Prostate gland (tissue), 2 donors: Measurements from ENCODE around the gene FILIP1. TPM values are rescaled to one million over a fixed set of nuclear protein-coding genes. Genes with fewer than 3 reads are reported as not detected.

Experiments
- DNase-seq: peaks from one replicate; pipeline ENCODE4 v3.0.0-alpha.2; 2019; ENCODE audit warnings: low spot score
- H3K27ac ChIP-seq, 2 donors: fragments of 200-600 bp; sonication (generic); 2 replicates each; pipeline ENCODE4 v1.5.1; 2017 to 2019
- H3K27me3 ChIP-seq: fragments of 200-600 bp; sonication (generic); replicated peaks from 2 replicates; pipeline ENCODE4 v1.5.1; 2019; ENCODE audit not compliant: insufficient read depth
- H3K36me3 ChIP-seq, 2 donors: fragments of 200-600 bp; sonication (generic); 1 replicate in 1 of 2; 2 replicates in 1 of 2; pipeline versions ENCODE4 v1.5.1 to v1.8.1; 2017 to 2019
- H3K4me1 ChIP-seq: fragments of 200-600 bp; sonication (generic); replicated peaks from 2 replicates; pipeline ENCODE4 v1.5.1; 2019
- H3K4me3 ChIP-seq, 2 donors: fragments of 200-600 bp; sonication (generic); 2 replicates each; pipeline ENCODE4 v1.5.1; 2017 to 2019
- H3K9me3 ChIP-seq: fragments of 200-600 bp; sonication (generic); 2 replicates; pipeline ENCODE4 v1.5.1; 2017
- POLR2A ChIP-seq: fragments of 450-650 bp; IDR thresholded peaks from one replicate; pipeline ENCODE4 v1.6.1; 2016; ENCODE audit warnings: antibody characterized with exemption, mild to moderate bottlenecking
- POLR2AphosphoS5 ChIP-seq: sonication (generic); formaldehyde crosslinking; IDR thresholded peaks from one replicate; pipeline ENCODE4 v1.6.1; 2017; ENCODE audit warnings: antibody characterized with exemption
- WGBS: methylation state at CpG from one replicate; pipeline ENCODE4 v1.1.5; 2018; 5-methylcytosine and 5-hydroxymethylcytosine counted together
- intact Hi-C: fragments of 100-400 bp; cut with DNase I; formaldehyde crosslinking; loops from one replicate; pipeline ENCODE4 v1.14.2; 2022
- microRNA-seq: library from miRNA; unstranded; fragments of <30 nt; microRNA quantifications from one replicate; pipeline ENCODE4, GENCODE V29; 2016
- small RNA-seq, 2 donors: library from RNA; depleted of rRNA; stranded (forward); fragments of <200 nt; gene quantifications; one replicate each; pipeline ENCODE3, GENCODE V24; 2016
- total RNA-seq, 2 donors: library from RNA; depleted of rRNA; stranded (reverse); fragments of >200 nt; gene quantifications; one replicate each; pipeline ENCODE4 v1.1.0, GENCODE V29; 2016
- TF ChIP-seq, protein P1 (sequence below), 4 experiments: fragments of 200-600 bp in 2 of 4; fragments of 450-650 bp in 2 of 4; sonication (generic) in 2 of 4; IDR thresholded peaks; 1 replicate in 3 of 4; 2 replicates in 1 of 4; pipeline ENCODE4 v1.5.1; 2016 to 2019; ENCODE audit warnings: antibody characterized with exemption in 4 of 4, mild to moderate bottlenecking in 2 of 4, moderate library complexity in 2 of 4

FILIP1 gene
- total RNA-seq, 2 donors from 2014 or later = 2.1 to 3.3 TPM

DNA sequence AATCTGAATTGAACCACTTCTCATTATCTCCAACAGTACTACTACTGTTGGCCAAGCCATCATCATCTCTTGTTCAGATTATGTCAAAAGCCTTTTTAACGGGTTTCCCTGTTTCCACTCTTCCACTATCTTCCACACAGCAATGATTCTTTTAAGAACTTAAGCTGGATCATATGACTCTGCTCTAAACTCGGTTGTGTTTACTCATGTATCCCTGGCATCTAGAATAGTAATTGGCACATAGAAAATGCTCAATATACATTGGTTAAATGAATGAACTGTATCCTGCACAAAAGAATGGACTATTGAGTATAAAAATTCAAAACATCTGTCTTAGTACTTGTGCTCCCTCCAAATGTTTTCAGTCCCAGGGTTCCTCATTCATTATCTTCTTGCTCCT lies 247.2 kb downstream of the FILIP1 start:
- TF ChIP-seq, protein P1, sequence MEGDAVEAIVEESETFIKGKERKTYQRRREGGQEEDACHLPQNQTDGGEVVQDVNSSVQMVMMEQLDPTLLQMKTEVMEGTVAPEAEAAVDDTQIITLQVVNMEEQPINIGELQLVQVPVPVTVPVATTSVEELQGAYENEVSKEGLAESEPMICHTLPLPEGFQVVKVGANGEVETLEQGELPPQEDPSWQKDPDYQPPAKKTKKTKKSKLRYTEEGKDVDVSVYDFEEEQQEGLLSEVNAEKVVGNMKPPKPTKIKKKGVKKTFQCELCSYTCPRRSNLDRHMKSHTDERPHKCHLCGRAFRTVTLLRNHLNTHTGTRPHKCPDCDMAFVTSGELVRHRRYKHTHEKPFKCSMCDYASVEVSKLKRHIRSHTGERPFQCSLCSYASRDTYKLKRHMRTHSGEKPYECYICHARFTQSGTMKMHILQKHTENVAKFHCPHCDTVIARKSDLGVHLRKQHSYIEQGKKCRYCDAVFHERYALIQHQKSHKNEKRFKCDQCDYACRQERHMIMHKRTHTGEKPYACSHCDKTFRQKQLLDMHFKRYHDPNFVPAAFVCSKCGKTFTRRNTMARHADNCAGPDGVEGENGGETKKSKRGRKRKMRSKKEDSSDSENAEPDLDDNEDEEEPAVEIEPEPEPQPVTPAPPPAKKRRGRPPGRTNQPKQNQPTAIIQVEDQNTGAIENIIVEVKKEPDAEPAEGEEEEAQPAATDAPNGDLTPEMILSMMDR (IDR thresholded peaks at IDR 0.05) = no peak
- TF ChIP-seq POLR2AphosphoS5 = no peak
- TF ChIP-seq POLR2A = no peak
- DNase-seq = no peak
- H3K4me1 ChIP-seq = peaks cover 2% of the 10 kb centered on the region
- 51% methylated on average over 2 of the region's 2 CpGs for WGBS
- H3K27ac ChIP-seq = no peak overlapping the region
- intact Hi-C loops = no loop called here
- H3K9me3 ChIP-seq = no peaks in the 10 kb centered on the region
- no peaks in the 10 kb centered on the region for H3K27me3 ChIP-seq
- H3K36me3 ChIP-seq = no peaks in the 10 kb centered on the region
- no peak overlapping the region for H3K4me3 ChIP-seq

DNA sequence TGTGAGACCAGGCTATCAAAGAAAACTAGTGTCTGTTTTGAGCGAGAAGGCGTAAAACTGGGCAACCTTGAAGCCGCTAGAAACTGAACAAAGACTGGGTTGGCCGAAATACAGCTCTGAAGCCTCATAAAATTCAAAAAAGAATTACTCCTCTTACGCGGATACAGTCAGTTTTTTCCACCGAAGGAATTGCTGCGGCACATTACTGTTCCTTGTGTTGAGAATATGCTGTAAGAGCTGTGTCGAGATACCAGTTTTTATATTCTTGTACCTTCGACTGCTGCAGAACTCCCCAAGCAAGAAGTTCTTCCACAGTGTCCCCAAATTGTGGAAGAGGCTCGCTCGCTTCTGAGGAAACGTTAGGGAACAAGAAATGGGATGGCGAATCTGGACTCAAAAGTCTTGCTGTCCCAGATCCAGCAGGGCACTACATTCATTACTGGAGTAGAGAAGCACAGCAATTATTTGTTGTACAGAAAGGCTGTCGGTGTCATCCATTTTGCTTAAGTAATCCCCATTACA lies 249.5 kb downstream of the FILIP1 start:
- H3K4me3 ChIP-seq = peak overlapping the region; percentile 78
- H3K27me3 ChIP-seq = no peaks in the 10 kb centered on the region
- DNase-seq = no peak
- WGBS = 5% methylated on average over 15 of the region's 15 CpGs
- TF ChIP-seq, protein P1 (IDR thresholded peaks at IDR 0.05) = no peak
- TF ChIP-seq POLR2AphosphoS5 (no peak), POLR2A (no peak)
- intact Hi-C loops = loop anchor here (5.0 kb wide), 1 partner anchor 1722 kb away; the partner anchor contains the start of gene EEF1A1
- no peaks in the 10 kb centered on the region for H3K9me3 ChIP-seq
- H3K4me1 ChIP-seq = peaks cover 2% of the 10 kb centered on the region
- peak overlapping the region; percentile 93 to 95 for H3K27ac ChIP-seq
- H3K36me3 ChIP-seq = peaks cover 0 to 3% of the 10 kb centered on the region in 2 donors

DNA sequence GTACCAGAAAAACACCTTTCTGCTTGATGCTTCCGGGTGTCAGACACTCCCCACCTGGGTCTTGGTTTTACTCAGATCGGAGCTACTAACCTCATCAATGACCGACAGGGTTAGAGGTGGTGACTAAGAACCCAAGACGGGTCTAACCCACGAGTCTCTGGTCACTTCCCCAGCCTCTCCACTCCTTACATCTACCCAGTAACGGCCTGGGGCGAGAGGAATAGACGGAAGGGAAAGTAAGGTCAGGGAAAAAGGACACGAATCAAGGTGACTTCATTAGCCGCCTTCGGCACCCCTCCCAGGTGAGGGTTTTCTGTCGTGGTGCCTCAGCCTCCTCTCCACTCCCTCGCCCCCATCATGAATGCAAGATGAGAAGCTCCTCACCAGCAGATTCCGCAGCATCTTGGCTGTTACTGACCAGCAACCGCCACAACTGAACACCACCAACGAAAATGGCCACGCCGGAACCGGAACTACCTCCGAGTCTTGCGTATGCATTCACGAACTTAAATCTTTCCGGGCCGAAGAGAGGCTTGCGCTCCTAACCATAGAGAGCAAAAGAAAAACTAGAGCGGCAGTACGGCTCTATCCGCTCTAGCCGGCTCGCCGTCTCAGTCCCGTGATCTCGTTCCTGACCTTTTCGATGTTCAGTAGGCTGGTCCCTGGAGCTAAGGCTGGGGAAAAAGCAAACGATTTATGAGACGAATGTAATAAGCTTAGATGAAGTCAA lies 250.1 kb downstream of the FILIP1 start, which contains the start of gene COX7A2:
Gene COX7A2, minus strand, starts transcription at position 469 of the 730 bp plus-strand sequence. Its CDS starts 67 bp downstream, at position 402.
- WGBS = under 1% methylated on average over 36 of the region's 36 CpGs
- TF ChIP-seq, protein P1 (IDR thresholded peaks at IDR 0.05) = no peak
- TF ChIP-seq POLR2A = peak; percentile 66
- peak; percentile 98 for TF ChIP-seq POLR2AphosphoS5
- intact Hi-C loops = loop anchor here (5.0 kb wide), 1 partner anchor 1721 kb away; the partner anchor contains the start of gene EEF1A1

More for the DNA sequence above, 250.1 kb downstream of the FILIP1 start, which contains the start of gene COX7A2:
- Histone ChIP-seq H3K36me3 (peaks cover 0 to 3% of the 10 kb centered on the region in 2 donors), H3K27ac (peak within 1 kb of the TSS; percentile 93 to 95), H3K27me3 (no peaks in the 10 kb centered on the region), H3K4me1 (peaks cover 2% of the 10 kb centered on the region), H3K4me3 (peak within 1 kb of the TSS; percentile 78), H3K9me3 (no peaks in the 10 kb centered on the region)
- peak; percentile 94 for DNase-seq

Small RNAs within 50 kb of the gene (microRNA-seq; reads per million reads assigned to microRNA genes)
- not detected for gene MIR4463

Small RNAs within 50 kb of the gene (small RNA-seq; reads per million reads assigned to genes)
- gene MIR4463 (0 reads per million in 2 donors), gene RF00012 (0 reads per million in 2 donors), gene RNU1-34P (0 reads per million in 2 donors)

Other genes starting within 250 kb of the FILIP1 start
- 100 to 1,000 TPM; 136 to 724 TPM for gene COX7A2, start 250.0 kb downstream of the FILIP1 start, total RNA-seq
- 10 to 100 TPM; 60.5 to 82.3 TPM for gene TMEM30A, start 209.0 kb downstream of the FILIP1 start, total RNA-seq
- gene SENP6, start 108.1 kb upstream of the FILIP1 start, total RNA-seq = 10 to 100 TPM; 71.5 to 99.5 TPM